NCI-H2227 (cell line): ENCODE data around the gene PAK4.

Experiments
- DNase-seq: peaks from one replicate; lab custom pipeline; 2025; ENCODE audit not compliant: unreplicated experiment; lab: John Stamatoyannopoulos, UW

Gene PAK4

GRCh38 chr19:39162441-39163043 is 37.0 kb downstream of the PAK4 start:
- no peak for DNase-seq

GRCh38 chr19:39163621-39164020 is 38.0 kb downstream of the PAK4 start:
- DNase-seq = no peak

GRCh38 chr19:39164289-39164688 is 38.7 kb downstream of the PAK4 start:
- no peak for DNase-seq

GRCh38 chr19:39165857-39166256 is 40.3 kb downstream of the PAK4 start:
- DNase-seq = no peak

- peak; percentile 90 for DNase-seq
These were observed 41.2 kb downstream of the PAK4 start for GRCh38 chr19:39166571-39167391.

- DNase-seq = no peak
These were observed 42.1 kb downstream of the PAK4 start for GRCh38 chr19:39167461-39168257.

GRCh38 chr19:39168258-39169142 is 42.9 kb downstream of the PAK4 start:
- no peak for DNase-seq

- no peak for DNase-seq
These were observed 43.7 kb downstream of the PAK4 start for GRCh38 chr19:39169143-39169810.

- no peak for DNase-seq
These were observed 45.0 kb downstream of the PAK4 start for GRCh38 chr19:39170386-39171231.

- DNase-seq = no peak
These were observed 46.2 kb downstream of the PAK4 start for GRCh38 chr19:39171479-39172465.

- DNase-seq = no peak
These were observed 47.3 kb downstream of the PAK4 start for GRCh38 chr19:39172700-39173501.

GRCh38 chr19:39173502-39173991 is 48.0 kb downstream of the PAK4 start:
- DNase-seq = no peak

GRCh38 chr19:39174142-39174541 is 48.6 kb downstream of the PAK4 start:
- no peak for DNase-seq

- no peak for DNase-seq
These were observed 49.3 kb downstream of the PAK4 start for GRCh38 chr19:39174558-39175544.

- peak; percentile 77 for DNase-seq
These were observed 50.0 kb downstream of the PAK4 start for GRCh38 chr19:39175564-39175963.

GRCh38 chr19:39177110-39177699 is 51.6 kb downstream of the PAK4 start:
- DNase-seq = no peak
